Activated CD4-positive, alpha-beta T cell treated with anti-CD3 and anti-CD28 coated beads, Interleukin-2, amount 10 ng/mL, durations not matched to agents 7 days and 5 days (primary cell): ENCODE data around the gene CIAO3. TPM values are rescaled to one million over a fixed set of nuclear protein-coding genes. Genes with fewer than 3 reads are reported as not detected.

ENCODE experiments used
- CTCF ChIA-PET: fragments of 350-600 bp; sonication (Branson Sonifier 250); formaldehyde crosslinking; loops from one replicate; lab custom pipeline; 2021; ENCODE audit warnings: antibody characterized with exemption; lab: Charles Lee
- POLR2A ChIA-PET: fragments of 350-600 bp; sonication (Branson Sonifier 250); formaldehyde crosslinking; loops from one replicate; lab custom pipeline; 2021; ENCODE audit warnings: antibody characterized with exemption; lab: Charles Lee
- DNase-seq: peaks from one replicate; pipeline ENCODE4 v3.0.0-alpha.2; 2020
- H3K27ac Mint-ChIP-seq: one replicate; pipeline ENCODE4 v1.8.0; 2021; ENCODE audit warnings: mild to moderate bottlenecking, moderate library complexity, mixed read lengths
- H3K27me3 Mint-ChIP-seq: one replicate; pipeline ENCODE4 v1.8.0; 2021; ENCODE audit warnings: mixed read lengths
- H3K36me3 Mint-ChIP-seq: one replicate; pipeline ENCODE4 v1.8.0; 2021; ENCODE audit warnings: low read depth, mixed read lengths
- H3K4me1 Mint-ChIP-seq: one replicate; pipeline ENCODE4 v1.8.0; 2021; ENCODE audit warnings: mixed read lengths
- H3K4me3 Mint-ChIP-seq: one replicate; pipeline ENCODE4 v1.8.0; 2021; ENCODE audit warnings: mild to moderate bottlenecking, moderate library complexity, mixed read lengths
- H3K9me3 Mint-ChIP-seq: one replicate; pipeline ENCODE4 v1.8.0; 2021; ENCODE audit warnings: mixed read lengths
- total RNA-seq, 2 experiments: library from RNA; stranded (reverse); gene quantifications; one replicate each; pipeline ENCODE4 v1.2.3, GENCODE V29; 2021

Gene CIAO3
- total RNA-seq = 10 to 100 TPM; 39.5 to 39.9 TPM

- CTCF ChIA-PET = interaction anchor here (0.5 to 3.0 kb wide), 14 partner anchors 8 to 401 kb away, joined by 3 to 14 read pairs (median 5); partner anchors contain the start of genes ANTKMT, CCDC78, METTL26 and WDR24
- peak; percentile 90 for DNase-seq
- POLR2A ChIA-PET = interaction anchor here (0.7 kb wide), 1 partner anchor 302 kb away, joined by 4 read pairs; no protein-coding TSS in a partner anchor
- Mint-ChIP-seq H3K36me3 (peaks cover 8% of the 10 kb centered on the region), H3K4me1 (peaks cover 24% of the 10 kb centered on the region), H3K27me3 (no peaks in the 10 kb centered on the region), H3K27ac (peak within 1 kb of the TSS; percentile 81), H3K9me3 (no peaks in the 10 kb centered on the region), H3K4me3 (peak within 1 kb of the TSS; percentile 79)
Observed at GRCh38 chr16:740764-741505, at the start of gene CIAO3. TSS of gene CIAO3 (minus strand) at chr16:740997. CDS start at chr16:740985, 12 bp downstream.

GRCh38 chr16:790086-790485 is 49.3 kb upstream of the CIAO3 start:
- no peak for DNase-seq
- no peaks in the 10 kb centered on the region for H3K27me3 Mint-ChIP-seq
- peaks cover 17% of the 10 kb centered on the region for H3K4me1 Mint-ChIP-seq
- no peaks in the 10 kb centered on the region for H3K9me3 Mint-ChIP-seq
- POLR2A ChIA-PET = no interaction called here
- peak overlapping the region; percentile 64 for H3K4me3 Mint-ChIP-seq
- H3K36me3 Mint-ChIP-seq = peaks cover 9% of the 10 kb centered on the region
- CTCF ChIA-PET = interaction anchor here (0.7 kb wide), 1 partner anchor 103 kb away, joined by 3 read pairs; no protein-coding TSS in a partner anchor
- H3K27ac Mint-ChIP-seq = no peak overlapping the region

- no peak for DNase-seq
- H3K4me3 Mint-ChIP-seq = peak overlapping the region; percentile 64
- no peaks in the 10 kb centered on the region for H3K9me3 Mint-ChIP-seq
- H3K27me3 Mint-ChIP-seq = no peaks in the 10 kb centered on the region
- H3K4me1 Mint-ChIP-seq = peaks cover 20% of the 10 kb centered on the region
- H3K27ac Mint-ChIP-seq = no peak overlapping the region
- ChIA-PET CTCF (interaction anchor here (1.2 to 1.7 kb wide), 2 partner anchors 18 to 68 kb away, joined by 3 to 4 read pairs; partner anchors contain the start of gene ANTKMT), POLR2A (no interaction called here)
- peaks cover 10% of the 10 kb centered on the region for H3K36me3 Mint-ChIP-seq
Observed at GRCh38 chr16:789191-789850, 48.5 kb upstream of the CIAO3 start.

- H3K4me3 Mint-ChIP-seq = peak within 1 kb of the TSS; percentile 90
- H3K27me3 Mint-ChIP-seq = no peaks in the 10 kb centered on the region
- peak within 1 kb of the TSS; percentile 84 for H3K27ac Mint-ChIP-seq
- H3K36me3 Mint-ChIP-seq = peaks cover 10% of the 10 kb centered on the region
- peak; percentile 90 for DNase-seq
- ChIA-PET CTCF (interaction anchor here (1.0 to 1.7 kb wide), 4 partner anchors 18 to 76 kb away, joined by 3 to 4 read pairs (median 4); partner anchors contain the start of gene ANTKMT), POLR2A (interaction anchor here (0.6 to 1.0 kb wide), 3 partner anchors 74 to 368 kb away, joined by 3 read pairs; partner anchors contain the start of gene METRN)
- no peaks in the 10 kb centered on the region for H3K9me3 Mint-ChIP-seq
- H3K4me1 Mint-ChIP-seq = peaks cover 20% of the 10 kb centered on the region
Observed at GRCh38 chr16:788399-789126, 47.8 kb upstream of the CIAO3 start, which contains the start of gene CHTF18. TSS of gene CHTF18 (plus strand) at chr16:788620. CDS start at chr16:788685, 65 bp downstream.

GRCh38 chr16:787978-788398 is 47.2 kb upstream of the CIAO3 start, which contains the start of gene RPUSD1:
TSS of gene RPUSD1 (minus strand) at chr16:788381. CDS start at chr16:787737, 644 bp downstream.
- ChIA-PET CTCF (interaction anchor here (1.0 to 1.7 kb wide), 4 partner anchors 17 to 76 kb away, joined by 3 to 4 read pairs (median 4); partner anchors contain the start of gene ANTKMT), POLR2A (interaction anchor here (0.9 to 1.0 kb wide), 2 partner anchors 73 to 81 kb away, joined by 3 read pairs; partner anchors contain the start of gene METRN)
- no peaks in the 10 kb centered on the region for H3K9me3 Mint-ChIP-seq
- peak within 1 kb of the TSS; percentile 90 for H3K4me3 Mint-ChIP-seq
- DNase-seq = no peak
- H3K27ac Mint-ChIP-seq = peak within 1 kb of the TSS; percentile 84
- H3K36me3 Mint-ChIP-seq = peaks cover 10% of the 10 kb centered on the region
- H3K27me3 Mint-ChIP-seq = no peaks in the 10 kb centered on the region
- peaks cover 20% of the 10 kb centered on the region for H3K4me1 Mint-ChIP-seq

- POLR2A ChIA-PET = interaction anchor here (0.6 to 1.0 kb wide), 2 partner anchors 51 to 73 kb away, joined by 3 to 7 read pairs; partner anchors contain the start of gene METRN
- DNase-seq = no peak
- Mint-ChIP-seq H3K27ac (peak overlapping the region; percentile 84), H3K4me1 (peaks cover 20% of the 10 kb centered on the region), H3K36me3 (peaks cover 10% of the 10 kb centered on the region), H3K4me3 (peak overlapping the region; percentile 90), H3K9me3 (no peaks in the 10 kb centered on the region), H3K27me3 (no peaks in the 10 kb centered on the region)
- CTCF ChIA-PET = interaction anchor here (1.0 to 1.5 kb wide), 2 partner anchors 39 to 75 kb away, joined by 3 to 4 read pairs; no protein-coding TSS in a partner anchor
Observed at GRCh38 chr16:787321-787966, 46.6 kb upstream of the CIAO3 start.

- H3K27ac Mint-ChIP-seq = no peak overlapping the region
- peak; percentile 63 for DNase-seq
- H3K4me1 Mint-ChIP-seq = peaks cover 14% of the 10 kb centered on the region
- H3K27me3 Mint-ChIP-seq = no peaks in the 10 kb centered on the region
- H3K4me3 Mint-ChIP-seq = peak overlapping the region; percentile 55
- ChIA-PET POLR2A (no interaction called here), CTCF (interaction anchor here (0.6 to 2.4 kb wide), 15 partner anchors 9 to 78 kb away, joined by 3 to 10 read pairs (median 5); partner anchors contain the start of genes ANTKMT, CCDC78, CIAO3 and HAGHL)
- no peaks in the 10 kb centered on the region for H3K9me3 Mint-ChIP-seq
- H3K36me3 Mint-ChIP-seq = peaks cover 4% of the 10 kb centered on the region
Observed at GRCh38 chr16:785563-786535, 45.1 kb upstream of the CIAO3 start.

GRCh38 chr16:784431-784830 is 43.6 kb upstream of the CIAO3 start:
- H3K9me3 Mint-ChIP-seq = no peaks in the 10 kb centered on the region
- no peak for DNase-seq
- H3K4me1 Mint-ChIP-seq = peaks cover 11% of the 10 kb centered on the region
- no peaks in the 10 kb centered on the region for H3K27me3 Mint-ChIP-seq
- H3K4me3 Mint-ChIP-seq = no peak overlapping the region
- H3K27ac Mint-ChIP-seq = no peak overlapping the region
- ChIA-PET CTCF (interaction anchor here (0.8 to 2.4 kb wide), 15 partner anchors 8 to 197 kb away, joined by 3 to 10 read pairs (median 4); partner anchors contain the start of genes ANTKMT, CCDC78, HAGHL and METRN), POLR2A (no interaction called here)
- H3K36me3 Mint-ChIP-seq = peaks cover 4% of the 10 kb centered on the region

- Mint-ChIP-seq H3K4me1 (peaks cover 11% of the 10 kb centered on the region), H3K27me3 (no peaks in the 10 kb centered on the region), H3K36me3 (peaks cover 4% of the 10 kb centered on the region), H3K4me3 (no peak overlapping the region), H3K27ac (no peak overlapping the region), H3K9me3 (no peaks in the 10 kb centered on the region)
- POLR2A ChIA-PET = no interaction called here
- DNase-seq = no peak
- CTCF ChIA-PET = interaction anchor here (1.1 to 1.9 kb wide), 3 partner anchors 17 to 198 kb away, joined by 3 to 5 read pairs (median 3); partner anchors contain the start of genes METRN and SOX8
Observed at GRCh38 chr16:783404-784161, 42.8 kb upstream of the CIAO3 start.
